D341Med (cell line): ENCODE results near the gene KHDRBS2.

Experiments
- DNase-seq: peaks from one replicate; pipeline ENCODE4 v3.0.0; 2012; ENCODE audit warnings: low spot score

KHDRBS2 gene

DNA sequence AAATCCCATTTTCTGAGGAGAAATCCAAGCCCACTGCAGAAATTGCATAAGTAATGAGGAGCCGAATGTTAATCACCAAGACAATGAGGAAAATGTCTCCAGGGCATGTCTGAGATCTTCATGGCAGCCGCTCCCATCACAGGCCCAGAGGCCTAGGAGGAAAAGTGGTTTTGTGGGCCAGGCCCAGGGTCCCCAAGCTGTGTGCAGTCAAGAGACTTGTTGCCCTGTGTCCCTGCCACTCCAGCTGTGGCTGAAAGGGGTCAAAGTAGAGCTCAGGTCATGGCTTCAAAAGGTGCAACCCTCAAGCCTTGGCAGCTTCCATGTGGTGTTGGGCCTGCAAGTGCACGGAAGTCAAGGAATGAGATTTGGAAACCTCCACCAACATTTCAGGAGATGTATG, 276.6 kb downstream of the KHDRBS2 start:
- DNase-seq, result no peak

DNA sequence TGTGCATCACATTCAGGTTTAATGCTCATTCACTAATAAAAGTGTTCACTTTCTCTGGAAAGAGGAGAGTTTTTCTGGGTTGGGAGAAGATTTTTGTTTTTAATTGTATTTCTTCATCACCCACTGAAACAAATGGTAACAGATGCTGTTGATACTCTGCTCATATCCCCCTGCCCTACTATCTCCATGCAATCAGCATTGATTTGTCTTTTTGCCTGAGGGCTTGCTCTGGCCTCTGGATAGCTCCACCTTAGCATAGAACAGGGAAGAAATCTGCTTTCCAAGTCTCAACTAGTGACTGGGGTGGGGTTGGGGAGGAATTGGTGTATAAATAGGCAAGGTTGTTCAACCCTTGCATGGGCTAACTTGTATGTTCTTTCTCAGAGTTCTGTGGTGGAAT, 296.4 kb downstream of the KHDRBS2 start:
- no peak for DNase-seq

DNA sequence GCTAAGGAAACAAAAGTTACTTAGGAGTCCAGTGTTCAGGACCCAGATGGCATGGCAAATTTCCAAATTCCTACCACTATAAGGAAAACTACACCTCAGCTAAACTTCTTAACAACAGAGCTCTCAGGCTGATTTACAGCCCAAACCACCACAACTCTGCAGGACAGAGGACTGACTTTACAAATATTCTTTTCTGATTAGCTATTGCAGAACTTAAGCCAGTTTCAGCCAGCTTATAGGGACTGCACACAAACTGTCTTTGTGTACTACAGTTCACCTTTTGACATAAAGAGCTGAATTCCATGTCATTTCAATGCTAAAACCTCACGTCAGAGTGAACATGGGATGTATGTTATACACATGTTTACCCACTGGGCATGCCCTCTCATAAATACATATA, 305.4 kb downstream of the KHDRBS2 start:
- DNase-seq, result no peak

DNA sequence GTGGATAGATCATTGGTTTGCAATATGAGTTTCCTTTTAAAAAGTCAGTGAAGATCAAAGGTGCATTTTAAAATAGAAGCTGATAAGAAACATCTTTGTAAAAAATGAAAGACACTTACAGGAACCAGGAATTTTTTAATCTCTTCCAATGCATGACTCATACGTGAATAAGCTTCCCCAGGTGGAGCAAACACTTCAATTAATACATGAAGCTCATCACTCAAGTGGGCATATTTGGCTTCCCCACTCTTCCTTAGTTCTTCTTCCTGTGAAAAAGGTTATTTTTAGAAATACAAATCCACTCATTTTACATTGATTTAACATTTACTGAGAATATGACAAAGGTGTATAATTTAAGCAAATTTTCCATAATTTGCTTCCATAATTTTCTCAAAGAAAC, 308.1 kb downstream of the KHDRBS2 start:
- DNase-seq, result no peak

DNA sequence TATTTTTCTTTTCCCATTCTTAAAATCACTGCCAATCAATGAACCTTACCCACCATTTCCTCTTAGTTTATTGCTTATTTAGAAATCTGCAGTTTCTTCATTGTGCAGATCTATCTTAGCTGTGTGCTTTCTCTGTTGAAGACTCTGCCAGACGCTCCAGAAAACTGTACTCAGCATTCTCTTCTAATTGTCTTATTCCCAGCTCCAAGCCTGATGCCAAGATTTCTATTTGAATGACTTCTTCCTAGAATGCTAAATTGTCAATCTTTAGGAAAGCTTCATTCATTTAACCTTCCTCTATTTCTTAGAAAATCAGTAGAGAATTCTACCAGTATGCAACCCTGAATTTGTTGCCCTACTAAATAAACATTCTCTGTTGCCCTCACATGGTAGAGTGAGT, 308.9 kb downstream of the KHDRBS2 start:
- DNase-seq, result no peak

DNA sequence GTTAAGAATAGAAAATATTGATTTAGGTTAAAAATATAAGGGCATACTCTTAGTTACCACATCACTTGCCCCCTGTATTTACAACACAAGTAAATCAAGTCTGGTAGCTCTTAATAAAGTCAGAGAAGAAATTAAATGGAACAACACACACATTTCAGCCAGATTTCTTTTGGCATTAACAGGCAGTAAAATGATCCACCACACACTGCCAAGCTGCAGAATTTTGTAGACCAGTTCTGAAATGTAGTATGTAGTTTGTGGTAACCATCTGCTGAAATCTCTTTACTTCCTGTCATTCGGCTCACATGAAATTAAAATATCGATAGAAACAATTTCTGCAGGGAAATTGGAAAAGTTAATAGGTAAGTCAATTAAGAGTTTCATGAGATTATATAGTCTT, 326.8 kb downstream of the KHDRBS2 start:
- no peak for DNase-seq

DNA sequence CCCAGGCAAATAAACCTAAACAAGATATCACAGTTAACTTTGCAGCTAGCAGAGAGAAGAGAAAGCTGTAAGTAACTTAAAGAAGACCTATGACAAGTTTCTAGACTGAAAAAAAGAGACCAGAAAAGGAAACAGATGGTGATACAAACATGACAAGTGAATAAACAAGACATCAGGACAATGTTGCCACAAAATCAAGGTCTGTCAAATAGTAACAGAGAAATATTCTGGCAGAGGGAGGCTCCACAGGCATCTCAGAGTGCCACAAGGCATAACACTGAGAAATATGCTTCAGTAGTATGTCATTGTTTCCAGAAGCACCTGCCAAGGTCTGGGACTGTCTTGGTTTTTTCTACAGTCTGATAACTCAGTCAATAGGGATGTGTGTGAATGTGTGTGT, 332.2 kb downstream of the KHDRBS2 start:
- no peak for DNase-seq

DNA sequence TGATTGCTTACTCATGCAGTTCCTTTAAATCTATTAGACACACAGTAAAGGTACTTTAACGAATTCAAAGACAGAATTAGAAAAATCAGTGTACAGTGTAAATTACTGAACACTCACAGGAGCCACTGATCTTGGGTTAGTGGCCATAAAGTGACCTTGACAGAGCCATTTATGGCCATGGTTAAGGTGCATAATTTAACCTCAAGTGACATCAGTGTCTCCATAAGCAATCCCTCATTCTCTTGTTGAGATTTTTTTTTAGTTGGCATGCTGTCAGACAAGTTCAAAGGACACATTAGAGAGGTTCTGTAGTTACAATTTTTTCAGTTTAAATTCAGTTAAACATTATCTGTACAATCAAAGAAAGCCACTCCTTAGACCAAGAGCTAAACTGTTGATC, 334.4 kb downstream of the KHDRBS2 start:
- no peak for DNase-seq

DNA sequence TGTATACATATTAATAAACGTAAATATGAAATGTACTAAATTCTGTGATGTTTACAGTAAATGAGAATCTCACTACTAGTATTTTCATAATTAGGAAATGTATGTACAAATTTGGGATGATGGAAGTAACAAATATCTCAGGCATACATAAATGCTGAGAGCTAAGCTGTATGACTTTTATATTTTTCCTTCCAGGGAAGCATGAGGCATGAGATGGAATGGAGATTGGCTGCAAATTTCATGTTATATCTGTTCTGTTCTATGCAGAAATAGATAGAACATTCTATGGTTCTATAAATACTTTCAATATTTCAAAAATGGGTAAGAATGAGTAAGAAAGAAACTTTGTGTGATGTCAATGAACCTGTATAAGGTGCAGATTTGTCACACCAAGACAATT, 335.2 kb downstream of the KHDRBS2 start:
- DNase-seq, result no peak

DNA sequence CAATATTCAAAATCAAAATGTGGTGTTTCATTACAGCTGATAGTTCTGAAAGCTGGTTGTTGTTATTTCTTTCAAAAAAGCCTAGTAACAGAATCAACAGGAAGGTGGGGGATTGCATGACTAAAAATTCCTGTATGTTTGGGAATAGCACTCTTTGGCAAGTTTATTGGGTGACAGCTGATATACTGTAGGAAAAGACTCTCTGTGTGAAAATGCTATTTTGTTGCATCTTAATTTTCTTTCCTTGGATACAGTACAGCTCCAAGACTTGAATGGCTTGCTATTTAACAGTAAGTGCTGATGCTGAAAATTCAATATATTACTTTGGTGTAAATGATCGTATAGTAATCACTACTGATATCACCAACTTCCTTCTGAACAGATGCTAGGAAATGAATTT, 336.1 kb downstream of the KHDRBS2 start:
- no peak for DNase-seq

DNA sequence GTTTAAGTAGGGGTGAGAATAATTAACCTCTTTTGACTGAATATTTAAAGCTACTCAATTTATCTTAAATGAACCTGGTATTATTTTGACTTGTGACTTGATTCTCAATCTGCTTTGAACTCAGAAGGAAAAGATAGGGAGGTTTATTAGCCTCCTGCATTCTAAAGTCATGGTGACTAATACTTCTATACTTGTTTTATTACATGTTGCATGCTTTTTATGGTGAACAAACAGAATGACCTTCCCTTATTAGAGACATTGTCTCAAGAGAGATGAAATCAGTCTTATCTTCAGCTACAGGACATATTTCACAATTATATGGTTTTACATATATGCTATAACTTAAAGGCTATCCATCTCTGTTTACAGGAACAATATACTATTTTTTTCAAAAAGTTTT, 336.9 kb downstream of the KHDRBS2 start:
- no peak for DNase-seq

DNA sequence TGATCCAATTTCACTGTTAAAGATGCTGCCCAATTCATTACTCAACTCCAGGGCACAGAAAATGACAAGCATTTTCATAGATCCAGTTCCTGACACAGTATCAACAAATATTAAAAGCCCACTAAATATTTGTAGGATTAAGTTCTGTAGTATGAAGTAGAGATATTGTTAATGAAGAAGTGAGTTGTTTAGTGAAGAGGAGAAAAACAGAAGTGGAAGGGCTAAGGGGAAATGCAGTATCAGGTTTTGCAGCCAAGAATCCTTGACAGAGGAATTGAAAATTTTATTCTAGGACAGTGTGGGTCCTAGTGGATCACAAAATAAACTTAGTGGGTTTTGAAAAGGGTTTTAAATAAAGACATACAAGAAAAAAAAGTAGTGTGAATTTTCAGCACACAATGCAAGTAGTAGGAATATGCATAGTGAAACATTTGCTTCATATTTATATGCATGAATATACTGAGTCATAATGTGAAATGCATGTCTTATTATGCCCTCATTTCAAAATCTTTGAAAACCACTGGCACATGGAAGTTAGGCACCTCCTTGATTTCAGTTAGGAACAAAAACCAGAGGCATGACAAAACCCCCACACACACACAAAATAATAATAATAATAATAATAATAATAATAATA, 338.6 kb downstream of the KHDRBS2 start:
- DNase-seq, result no peak

DNA sequence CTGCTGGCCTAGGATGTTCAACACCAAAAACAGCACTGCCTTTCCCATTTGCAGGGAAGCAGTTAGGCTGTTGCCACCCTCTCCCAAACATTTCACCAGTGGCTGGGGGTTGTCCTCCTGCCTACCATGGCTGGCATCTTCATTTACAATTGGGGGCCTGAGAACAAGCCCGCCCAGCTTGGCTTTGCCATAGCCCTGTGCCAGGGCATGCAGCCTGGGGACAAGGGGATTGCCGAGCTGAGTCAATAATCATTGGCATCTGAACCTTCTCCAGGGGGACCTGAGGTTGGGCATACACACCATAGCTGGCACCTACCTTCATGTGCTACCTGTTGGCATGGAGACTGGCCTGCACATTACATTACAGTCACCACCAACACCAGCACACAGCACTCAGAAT, 345.1 kb downstream of the KHDRBS2 start:
- no peak for DNase-seq

DNA sequence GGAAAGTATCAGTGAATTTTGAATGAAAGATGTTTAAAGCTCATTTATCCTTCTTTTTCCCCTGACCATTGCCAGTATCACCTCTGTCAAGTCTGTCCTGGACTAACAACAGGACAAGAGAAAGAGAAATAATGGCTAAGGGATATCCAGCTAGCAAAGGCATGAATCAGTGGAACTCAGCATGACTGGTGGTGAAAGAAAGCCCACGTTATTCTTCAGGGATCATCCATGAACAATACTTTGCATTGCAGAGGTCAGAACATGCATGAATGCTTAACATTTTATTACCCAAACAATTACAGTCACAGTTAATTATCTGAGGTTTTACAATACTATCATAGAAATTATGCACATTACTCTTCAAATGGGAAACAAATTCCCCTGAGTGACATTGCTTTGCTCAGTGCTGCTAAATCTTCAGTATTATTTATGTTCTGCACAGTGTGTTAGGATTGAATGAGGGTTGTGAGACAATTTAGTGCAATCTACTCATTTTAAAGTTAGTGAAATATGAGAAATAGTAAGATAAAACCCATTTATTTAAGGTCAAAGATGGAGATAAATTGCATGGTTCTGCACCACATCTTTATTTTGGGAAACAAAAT, 350.7 kb downstream of the KHDRBS2 start:
- DNase-seq, result no peak

DNA sequence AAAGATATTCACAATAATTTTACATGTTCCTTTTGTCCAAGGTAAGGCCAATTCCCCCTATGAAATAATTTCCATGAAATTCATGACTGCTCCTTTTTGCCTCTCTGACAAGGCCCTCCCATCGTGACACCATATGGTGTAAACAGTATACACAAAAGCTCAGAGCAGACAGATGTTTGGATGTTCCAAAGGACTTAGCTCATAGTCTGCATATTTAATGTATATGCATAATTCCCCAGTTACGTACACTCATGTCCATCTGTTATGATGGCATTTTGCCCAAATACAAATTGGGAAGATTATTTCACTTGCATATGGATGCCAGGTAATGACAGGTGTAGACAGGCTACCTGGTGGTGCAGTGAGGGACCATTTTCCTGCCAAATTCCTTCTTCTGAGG, 376.5 kb downstream of the KHDRBS2 start:
- DNase-seq, result peak; percentile 55

DNA sequence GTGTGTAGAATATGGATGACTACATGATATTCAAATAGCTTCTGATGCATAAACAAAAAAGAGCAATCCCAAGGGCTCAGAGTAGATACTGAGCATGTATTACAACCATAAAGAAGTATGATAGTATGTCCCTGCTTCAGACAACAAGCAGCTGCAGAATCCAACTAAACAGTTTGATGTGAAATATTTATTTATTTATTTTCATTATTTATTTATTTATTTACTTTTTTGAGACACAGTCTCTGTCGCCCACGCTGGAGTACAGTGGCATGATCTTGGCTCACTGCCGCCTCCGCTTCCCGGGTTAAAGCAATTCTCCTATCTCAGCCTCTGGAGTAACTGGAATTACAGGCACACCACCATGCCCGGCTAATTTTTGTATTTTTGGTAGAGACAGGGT, 384.3 kb downstream of the KHDRBS2 start:
- DNase-seq, result no peak

DNA sequence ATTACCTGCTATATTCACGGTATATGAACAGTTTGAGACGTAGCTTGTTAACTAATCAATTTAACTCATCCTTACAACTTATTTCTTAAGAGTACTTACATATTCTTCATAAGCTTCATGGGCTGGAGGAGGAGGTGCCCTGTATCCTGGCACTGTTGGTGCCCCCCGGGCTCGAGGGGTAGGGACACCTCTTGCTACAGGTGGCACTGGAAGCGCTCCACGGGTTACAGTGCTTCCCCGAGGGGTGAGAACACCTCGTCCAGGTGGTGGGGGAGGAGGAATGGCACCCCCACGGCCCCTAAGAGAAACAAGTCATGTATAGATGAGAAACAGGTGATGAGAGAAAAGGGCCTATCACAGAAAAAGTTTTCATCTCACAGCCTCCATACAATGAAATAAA, 391.5 kb downstream of the KHDRBS2 start:
- DNase-seq, result no peak

DNA sequence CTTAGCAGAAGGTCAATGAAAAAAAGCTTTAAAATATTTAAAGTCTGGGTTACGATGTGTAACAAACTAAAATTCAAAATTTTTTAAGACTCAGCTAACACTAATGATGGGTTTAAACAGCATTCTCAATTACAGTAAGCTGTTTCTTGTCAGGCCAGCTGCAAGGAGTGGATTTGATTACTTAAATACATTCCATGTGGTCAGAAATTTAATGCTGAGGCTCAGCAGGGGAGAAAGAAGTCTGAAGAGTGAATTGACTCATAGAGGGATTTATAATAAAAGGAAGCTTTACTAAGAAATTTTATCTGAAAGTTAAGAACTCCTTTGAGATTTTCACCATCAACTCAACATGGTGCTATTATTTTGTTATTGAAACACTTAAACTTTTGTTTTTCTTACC, 398.6 kb downstream of the KHDRBS2 start:
- peak; percentile 31 for DNase-seq

DNA sequence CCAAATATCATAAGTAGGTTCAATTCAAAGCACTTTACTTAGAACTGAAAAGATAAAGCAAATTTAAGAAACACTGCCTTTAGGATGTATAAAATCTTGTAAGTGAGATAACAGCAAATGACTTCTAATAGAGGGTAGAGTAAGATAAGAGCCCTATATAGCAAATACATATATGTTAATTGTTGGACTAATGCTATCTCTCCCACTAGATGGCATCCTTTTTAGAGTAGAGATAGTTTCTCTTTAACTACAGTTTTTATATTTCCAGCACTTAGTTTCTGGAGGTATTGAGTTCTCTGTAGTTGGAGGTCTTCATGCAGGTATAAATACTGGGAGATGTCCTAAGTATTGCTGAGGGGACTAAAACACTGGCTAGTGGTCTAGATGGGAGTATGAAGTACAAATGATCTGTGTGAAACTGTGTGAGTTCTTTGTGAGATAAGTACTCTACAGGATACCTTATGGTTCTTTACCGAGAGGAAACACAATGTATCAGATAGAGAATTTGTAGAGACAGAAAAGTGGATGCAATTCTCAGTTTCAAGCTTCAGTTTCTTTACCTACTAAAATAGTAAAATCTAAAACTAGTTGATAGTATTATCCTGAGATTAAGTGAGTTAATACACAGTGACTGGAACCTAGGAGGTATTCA, 399.3 kb downstream of the KHDRBS2 start:
- DNase-seq, result no peak

DNA sequence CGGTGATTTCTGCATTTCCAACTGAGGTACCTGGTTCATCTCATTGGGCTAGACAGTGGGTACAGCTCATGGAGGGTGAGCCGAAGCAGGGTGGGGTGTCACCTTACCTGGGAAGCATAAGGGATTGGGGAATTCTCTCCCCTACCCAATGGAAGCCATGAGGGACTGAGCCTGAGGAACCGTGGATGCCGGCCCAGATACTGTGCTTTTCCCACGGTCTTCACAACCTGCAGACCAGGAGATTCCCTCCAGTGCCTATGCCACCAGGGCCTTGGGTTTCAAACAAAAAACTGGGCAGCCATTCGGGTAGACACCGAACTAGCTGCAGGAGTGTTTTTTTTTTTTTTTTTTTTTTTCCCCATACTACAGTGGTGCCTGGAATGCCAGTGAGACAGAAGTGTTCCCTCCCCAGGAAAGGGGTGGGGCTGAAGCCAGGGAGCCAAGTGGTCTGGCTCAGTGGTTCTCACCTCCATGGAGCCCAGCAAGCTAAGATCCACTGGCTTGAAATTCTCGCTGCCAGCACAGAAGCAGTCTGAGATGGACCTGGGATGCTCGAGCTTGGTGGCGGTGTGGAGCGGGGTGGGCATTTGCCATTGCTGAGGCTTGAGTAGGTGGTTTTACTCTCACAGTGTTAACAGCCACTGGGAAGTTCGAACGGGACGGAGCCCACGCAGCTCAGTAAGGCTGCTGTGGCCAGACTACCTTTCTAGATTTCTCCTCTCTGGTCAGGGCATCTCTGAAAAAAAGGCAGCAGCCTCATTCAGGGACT, 416.2 kb downstream of the KHDRBS2 start:
- no peak for DNase-seq

DNA sequence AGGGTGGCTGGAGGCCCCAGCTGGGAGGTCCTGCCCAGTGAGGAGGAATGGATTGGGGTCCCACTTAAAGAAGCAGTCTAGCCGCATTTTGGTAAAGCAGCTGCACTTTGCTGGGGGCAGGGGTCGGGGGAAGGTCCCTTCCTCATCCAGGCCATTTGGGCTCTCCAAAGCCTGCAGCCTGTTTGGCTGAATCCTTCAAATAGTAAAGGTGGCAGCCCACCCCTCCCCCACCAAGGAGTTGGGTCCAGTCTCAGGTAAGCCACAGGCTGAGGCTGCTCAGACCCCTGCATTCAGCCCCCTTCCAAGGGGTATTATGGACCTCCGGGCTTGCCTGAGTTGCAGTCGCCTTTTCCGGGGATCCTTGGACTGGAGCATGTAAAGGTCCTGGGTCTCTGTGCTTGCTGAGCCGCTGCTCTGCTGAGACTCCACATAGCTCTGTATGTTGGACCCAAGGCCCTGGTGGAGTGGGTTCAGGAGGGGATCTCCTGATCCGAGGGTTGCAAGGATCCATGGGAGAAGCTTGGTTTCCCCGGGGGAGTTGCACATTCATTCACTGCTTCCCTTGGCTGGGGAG, 417.4 kb downstream of the KHDRBS2 start:
- no peak for DNase-seq

DNA sequence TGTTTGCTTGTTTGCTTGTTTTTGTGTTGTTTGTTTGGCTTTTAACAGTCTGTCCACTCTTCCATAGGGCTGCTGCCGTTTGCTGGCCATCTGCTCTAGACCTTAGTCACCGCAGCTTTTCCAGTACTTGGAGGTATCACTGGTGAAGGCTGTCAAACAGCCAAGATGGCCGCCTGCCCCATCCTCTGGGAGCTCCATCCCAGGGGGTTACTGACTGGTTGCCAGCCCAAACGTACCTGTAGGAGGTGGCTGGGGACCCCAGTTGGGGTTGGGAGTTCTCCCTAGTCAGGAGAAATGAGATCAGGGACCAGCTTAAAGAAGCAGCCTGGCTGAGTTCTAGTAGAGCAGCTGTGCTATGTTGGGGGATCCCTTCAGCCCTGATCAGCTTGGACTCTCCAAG, 418.4 kb downstream of the KHDRBS2 start:
- DNase-seq, result no peak

DNA sequence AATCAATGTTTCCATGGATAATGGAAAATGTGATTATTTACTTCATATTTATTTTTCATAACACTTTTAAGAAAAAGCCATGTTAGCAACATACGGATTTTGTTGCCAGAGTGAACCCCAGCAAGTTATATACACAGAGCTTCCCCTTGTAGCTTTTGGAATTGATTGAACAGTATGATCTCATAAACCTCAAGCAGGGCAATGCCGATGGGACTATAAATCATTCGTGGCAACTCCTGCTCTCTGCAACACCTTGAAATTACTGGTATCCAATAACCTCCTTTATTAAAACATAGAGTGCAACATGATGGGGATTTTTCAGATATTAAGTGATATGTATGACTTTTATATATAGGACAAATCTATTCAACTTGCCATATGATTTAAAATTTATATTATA, 428.5 kb downstream of the KHDRBS2 start:
- no peak for DNase-seq
